Measurements from ENCODE around the gene TAF13.

- TF ChIP-seq, protein P1, sequence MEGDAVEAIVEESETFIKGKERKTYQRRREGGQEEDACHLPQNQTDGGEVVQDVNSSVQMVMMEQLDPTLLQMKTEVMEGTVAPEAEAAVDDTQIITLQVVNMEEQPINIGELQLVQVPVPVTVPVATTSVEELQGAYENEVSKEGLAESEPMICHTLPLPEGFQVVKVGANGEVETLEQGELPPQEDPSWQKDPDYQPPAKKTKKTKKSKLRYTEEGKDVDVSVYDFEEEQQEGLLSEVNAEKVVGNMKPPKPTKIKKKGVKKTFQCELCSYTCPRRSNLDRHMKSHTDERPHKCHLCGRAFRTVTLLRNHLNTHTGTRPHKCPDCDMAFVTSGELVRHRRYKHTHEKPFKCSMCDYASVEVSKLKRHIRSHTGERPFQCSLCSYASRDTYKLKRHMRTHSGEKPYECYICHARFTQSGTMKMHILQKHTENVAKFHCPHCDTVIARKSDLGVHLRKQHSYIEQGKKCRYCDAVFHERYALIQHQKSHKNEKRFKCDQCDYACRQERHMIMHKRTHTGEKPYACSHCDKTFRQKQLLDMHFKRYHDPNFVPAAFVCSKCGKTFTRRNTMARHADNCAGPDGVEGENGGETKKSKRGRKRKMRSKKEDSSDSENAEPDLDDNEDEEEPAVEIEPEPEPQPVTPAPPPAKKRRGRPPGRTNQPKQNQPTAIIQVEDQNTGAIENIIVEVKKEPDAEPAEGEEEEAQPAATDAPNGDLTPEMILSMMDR (IDR thresholded peaks at IDR 0.05; ENCODE audit: low read depth, low read length) = no peak
- no peak for TF ChIP-seq EZH2phosphoT487 (IDR thresholded peaks at IDR 0.05; ENCODE audit: low read depth)
Measured at GRCh38 chr1:109061183-109061582, 14.6 kb downstream of the TAF13 start.

Data from OCI-LY3 (cell line).